Measurements from ENCODE around the gene LAMB4.

LAMB4 gene

GRCh38 chr7:108063520-108063933, 66.6 kb downstream of the LAMB4 start:
- no peaks in the 10 kb centered on the region for H3K27me3 ChIP-seq (ENCODE audit: control insufficient read depth, insufficient read depth, low read length)
- no peak overlapping the region for H3K27ac ChIP-seq (ENCODE audit: low read depth, low read length)
- H3K4me3 ChIP-seq (ENCODE audit: low read depth, low read length) = no peak overlapping the region
- no peaks in the 10 kb centered on the region for H3K9me3 ChIP-seq (ENCODE audit: control insufficient read depth, insufficient read depth, low read length)
- H3K9ac ChIP-seq (ENCODE audit: low read depth, low read length) = no peak overlapping the region
- no peaks in the 10 kb centered on the region for H3K4me1 ChIP-seq (ENCODE audit: control insufficient read depth, insufficient read depth, low read length)
- H3K36me3 ChIP-seq (ENCODE audit: control insufficient read depth, insufficient read depth, low read length) = no peaks in the 10 kb centered on the region

GRCh38 chr7:108062250-108063014, 67.7 kb downstream of the LAMB4 start:
- Histone ChIP-seq H3K27ac (ENCODE audit: low read depth, low read length) (no peak overlapping the region), H3K36me3 (ENCODE audit: control insufficient read depth, insufficient read depth, low read length) (no peaks in the 10 kb centered on the region), H3K9ac (ENCODE audit: low read depth, low read length) (no peak overlapping the region), H3K27me3 (ENCODE audit: control insufficient read depth, insufficient read depth, low read length) (no peaks in the 10 kb centered on the region), H3K4me1 (ENCODE audit: control insufficient read depth, insufficient read depth, low read length) (no peaks in the 10 kb centered on the region), H3K9me3 (ENCODE audit: control insufficient read depth, insufficient read depth, low read length) (no peaks in the 10 kb centered on the region), H3K4me3 (ENCODE audit: low read depth, low read length) (no peak overlapping the region)

DNA sequence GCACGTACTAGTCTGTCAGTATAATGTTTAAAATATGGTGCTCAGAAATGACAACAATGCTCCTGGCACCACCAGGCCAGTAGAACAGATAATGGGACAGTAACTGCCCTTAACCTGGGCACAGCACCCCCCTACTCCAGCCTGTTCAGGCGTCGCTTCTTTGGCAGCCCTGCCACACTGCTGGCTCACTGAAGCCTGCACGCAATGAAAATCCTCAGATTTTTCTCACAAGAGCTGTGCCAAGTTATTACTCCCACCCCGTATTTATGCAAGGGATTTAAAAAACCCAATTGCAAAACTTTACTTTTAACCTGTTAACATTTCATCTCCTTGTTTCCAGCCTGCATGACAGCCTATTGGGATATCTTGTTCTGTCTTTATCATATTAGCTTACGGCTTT, 70.6 kb downstream of the LAMB4 start:
- H3K4me1 ChIP-seq (ENCODE audit: control insufficient read depth, insufficient read depth, low read length) = no peaks in the 10 kb centered on the region
- H3K9me3 ChIP-seq (ENCODE audit: control insufficient read depth, insufficient read depth, low read length) = no peaks in the 10 kb centered on the region
- H3K27me3 ChIP-seq (ENCODE audit: control insufficient read depth, insufficient read depth, low read length) = no peaks in the 10 kb centered on the region
- H3K36me3 ChIP-seq (ENCODE audit: control insufficient read depth, insufficient read depth, low read length) = no peaks in the 10 kb centered on the region
- no peak overlapping the region for H3K27ac ChIP-seq (ENCODE audit: low read depth, low read length)
- no peak overlapping the region for H3K4me3 ChIP-seq (ENCODE audit: low read depth, low read length)
- H3K9ac ChIP-seq (ENCODE audit: low read depth, low read length) = no peak overlapping the region

- Histone ChIP-seq H3K27ac (ENCODE audit: low read depth, low read length) (no peak overlapping the region), H3K9me3 (ENCODE audit: control insufficient read depth, insufficient read depth, low read length) (no peaks in the 10 kb centered on the region), H3K4me1 (ENCODE audit: control insufficient read depth, insufficient read depth, low read length) (no peaks in the 10 kb centered on the region), H3K36me3 (ENCODE audit: control insufficient read depth, insufficient read depth, low read length) (no peaks in the 10 kb centered on the region), H3K4me3 (ENCODE audit: low read depth, low read length) (no peak overlapping the region), H3K9ac (ENCODE audit: low read depth, low read length) (no peak overlapping the region), H3K27me3 (ENCODE audit: control insufficient read depth, insufficient read depth, low read length) (no peaks in the 10 kb centered on the region)
Measured at GRCh38 chr7:108057951-108058481, 72.1 kb downstream of the LAMB4 start.

- H3K4me1 ChIP-seq (ENCODE audit: control insufficient read depth, insufficient read depth, low read length) = no peaks in the 10 kb centered on the region
- H3K4me3 ChIP-seq (ENCODE audit: low read depth, low read length) = no peak overlapping the region
- no peak overlapping the region for H3K27ac ChIP-seq (ENCODE audit: low read depth, low read length)
- no peak overlapping the region for H3K9ac ChIP-seq (ENCODE audit: low read depth, low read length)
- H3K27me3 ChIP-seq (ENCODE audit: control insufficient read depth, insufficient read depth, low read length) = no peaks in the 10 kb centered on the region
- H3K36me3 ChIP-seq (ENCODE audit: control insufficient read depth, insufficient read depth, low read length) = no peaks in the 10 kb centered on the region
- no peaks in the 10 kb centered on the region for H3K9me3 ChIP-seq (ENCODE audit: control insufficient read depth, insufficient read depth, low read length)
Measured at GRCh38 chr7:108055611-108056021, 74.5 kb downstream of the LAMB4 start.

GRCh38 chr7:108054537-108054936, 75.6 kb downstream of the LAMB4 start:
- Histone ChIP-seq H3K27ac (ENCODE audit: low read depth, low read length) (no peak overlapping the region), H3K36me3 (ENCODE audit: control insufficient read depth, insufficient read depth, low read length) (no peaks in the 10 kb centered on the region), H3K27me3 (ENCODE audit: control insufficient read depth, insufficient read depth, low read length) (no peaks in the 10 kb centered on the region), H3K4me3 (ENCODE audit: low read depth, low read length) (no peak overlapping the region), H3K9me3 (ENCODE audit: control insufficient read depth, insufficient read depth, low read length) (no peaks in the 10 kb centered on the region), H3K9ac (ENCODE audit: low read depth, low read length) (no peak overlapping the region), H3K4me1 (ENCODE audit: control insufficient read depth, insufficient read depth, low read length) (no peaks in the 10 kb centered on the region)

GRCh38 chr7:108053250-108053649, 76.9 kb downstream of the LAMB4 start:
- H3K27me3 ChIP-seq (ENCODE audit: control insufficient read depth, insufficient read depth, low read length) = no peaks in the 10 kb centered on the region
- no peaks in the 10 kb centered on the region for H3K4me1 ChIP-seq (ENCODE audit: control insufficient read depth, insufficient read depth, low read length)
- H3K27ac ChIP-seq (ENCODE audit: low read depth, low read length) = no peak overlapping the region
- H3K4me3 ChIP-seq (ENCODE audit: low read depth, low read length) = no peak overlapping the region
- no peak overlapping the region for H3K9ac ChIP-seq (ENCODE audit: low read depth, low read length)
- no peaks in the 10 kb centered on the region for H3K9me3 ChIP-seq (ENCODE audit: control insufficient read depth, insufficient read depth, low read length)
- H3K36me3 ChIP-seq (ENCODE audit: control insufficient read depth, insufficient read depth, low read length) = no peaks in the 10 kb centered on the region

- Histone ChIP-seq H3K27ac (ENCODE audit: low read depth, low read length) (no peak overlapping the region), H3K4me1 (ENCODE audit: control insufficient read depth, insufficient read depth, low read length) (no peaks in the 10 kb centered on the region), H3K9ac (ENCODE audit: low read depth, low read length) (no peak overlapping the region), H3K9me3 (ENCODE audit: control insufficient read depth, insufficient read depth, low read length) (no peaks in the 10 kb centered on the region), H3K27me3 (ENCODE audit: control insufficient read depth, insufficient read depth, low read length) (no peaks in the 10 kb centered on the region), H3K4me3 (ENCODE audit: low read depth, low read length) (no peak overlapping the region), H3K36me3 (ENCODE audit: control insufficient read depth, insufficient read depth, low read length) (no peaks in the 10 kb centered on the region)
Measured at GRCh38 chr7:108051454-108051853, 78.7 kb downstream of the LAMB4 start.

GRCh38 chr7:108049962-108050361, 80.2 kb downstream of the LAMB4 start:
- Histone ChIP-seq H3K9me3 (ENCODE audit: control insufficient read depth, insufficient read depth, low read length) (no peaks in the 10 kb centered on the region), H3K4me1 (ENCODE audit: control insufficient read depth, insufficient read depth, low read length) (no peaks in the 10 kb centered on the region), H3K27me3 (ENCODE audit: control insufficient read depth, insufficient read depth, low read length) (no peaks in the 10 kb centered on the region), H3K27ac (ENCODE audit: low read depth, low read length) (no peak overlapping the region), H3K36me3 (ENCODE audit: control insufficient read depth, insufficient read depth, low read length) (no peaks in the 10 kb centered on the region), H3K4me3 (ENCODE audit: low read depth, low read length) (no peak overlapping the region), H3K9ac (ENCODE audit: low read depth, low read length) (no peak overlapping the region)

GRCh38 chr7:108048422-108048821, 81.7 kb downstream of the LAMB4 start:
- no peak overlapping the region for H3K4me3 ChIP-seq (ENCODE audit: low read depth, low read length)
- no peaks in the 10 kb centered on the region for H3K36me3 ChIP-seq (ENCODE audit: control insufficient read depth, insufficient read depth, low read length)
- no peak overlapping the region for H3K9ac ChIP-seq (ENCODE audit: low read depth, low read length)
- H3K4me1 ChIP-seq (ENCODE audit: control insufficient read depth, insufficient read depth, low read length) = no peaks in the 10 kb centered on the region
- H3K27me3 ChIP-seq (ENCODE audit: control insufficient read depth, insufficient read depth, low read length) = no peaks in the 10 kb centered on the region
- no peaks in the 10 kb centered on the region for H3K9me3 ChIP-seq (ENCODE audit: control insufficient read depth, insufficient read depth, low read length)
- H3K27ac ChIP-seq (ENCODE audit: low read depth, low read length) = no peak overlapping the region

DNA sequence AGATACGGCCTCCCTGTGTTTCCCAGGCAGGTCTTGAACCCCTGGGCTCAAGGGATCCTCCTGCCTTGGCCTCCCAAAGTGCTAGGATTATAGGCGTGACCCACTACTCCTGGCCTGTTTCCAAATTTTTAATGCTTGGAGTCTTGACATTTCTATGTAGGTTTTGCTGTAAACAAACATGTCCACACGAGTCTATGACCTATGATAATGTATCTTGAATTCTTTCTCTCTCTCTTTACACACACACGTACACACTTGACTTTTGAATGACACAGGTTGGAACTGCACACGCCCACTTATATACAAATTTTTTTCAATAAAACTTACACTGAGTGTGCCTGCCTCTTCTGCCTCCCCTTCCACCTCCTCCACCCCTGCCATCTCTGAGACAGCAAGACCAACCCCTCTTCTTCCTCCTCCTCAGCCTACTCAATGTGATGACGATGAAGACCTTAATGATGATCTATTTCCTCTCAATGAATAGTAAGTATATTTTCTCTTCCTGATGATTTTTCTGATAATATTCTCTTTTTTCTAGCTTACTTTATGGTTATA, 83.1 kb downstream of the LAMB4 start:
- Histone ChIP-seq H3K27ac (ENCODE audit: low read depth, low read length) (no peak overlapping the region), H3K9ac (ENCODE audit: low read depth, low read length) (no peak overlapping the region), H3K9me3 (ENCODE audit: control insufficient read depth, insufficient read depth, low read length) (no peaks in the 10 kb centered on the region), H3K4me1 (ENCODE audit: control insufficient read depth, insufficient read depth, low read length) (no peaks in the 10 kb centered on the region), H3K36me3 (ENCODE audit: control insufficient read depth, insufficient read depth, low read length) (no peaks in the 10 kb centered on the region), H3K27me3 (ENCODE audit: control insufficient read depth, insufficient read depth, low read length) (no peaks in the 10 kb centered on the region), H3K4me3 (ENCODE audit: low read depth, low read length) (no peak overlapping the region)

Measured in HUES48 (cell line).